NCI-H187 treated with DMSO at 0.1 percent for 48 hours (cell line): ENCODE data around the gene MKNK1.

Experiments
- DNase-seq: peaks from one replicate; lab custom pipeline; 2025; lab: John Stamatoyannopoulos, UW

MKNK1 gene

DNA sequence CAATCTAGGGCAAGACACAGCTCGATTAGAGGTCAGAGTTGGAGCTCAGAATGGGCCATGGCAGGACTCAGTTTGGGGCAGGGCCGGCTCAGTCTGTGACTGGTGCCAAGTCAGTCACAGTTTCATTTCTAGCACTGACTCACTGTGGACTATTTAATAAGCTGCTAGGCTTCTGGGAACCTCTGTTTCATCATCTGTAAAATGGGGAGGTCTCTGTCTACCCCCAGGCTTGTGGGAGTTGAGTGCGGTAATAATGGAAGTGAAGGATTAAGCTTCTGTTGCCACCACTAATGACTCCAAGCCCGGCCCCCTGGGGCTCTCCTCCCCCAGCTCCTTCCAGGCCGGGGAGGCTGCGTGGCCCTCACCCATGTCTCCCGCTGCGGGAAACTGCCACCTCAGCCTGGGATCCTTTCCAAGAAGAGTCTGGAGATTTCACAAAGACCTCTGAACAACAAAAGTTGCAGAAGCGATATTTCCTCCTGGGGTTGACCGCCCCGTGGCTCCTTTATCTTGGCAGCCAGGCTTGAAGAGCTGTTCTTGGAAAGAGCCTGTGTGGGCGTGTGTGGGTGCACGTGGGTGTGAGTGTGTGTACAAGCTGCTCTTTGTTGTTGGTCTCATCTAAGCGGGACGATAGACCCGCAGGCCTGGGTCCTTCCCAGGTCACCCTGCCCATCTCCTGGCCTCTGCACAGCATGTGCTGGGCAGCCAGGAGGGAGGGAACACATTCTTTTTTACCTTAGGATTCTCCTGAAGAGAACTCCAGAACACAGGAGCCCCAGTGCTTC, 81.7 kb downstream of the MKNK1 start:
- no peak for DNase-seq

- DNase-seq: no peak
These were observed 82.7 kb downstream of the MKNK1 start for GRCh38 chr1:46521414-46521813.

DNA sequence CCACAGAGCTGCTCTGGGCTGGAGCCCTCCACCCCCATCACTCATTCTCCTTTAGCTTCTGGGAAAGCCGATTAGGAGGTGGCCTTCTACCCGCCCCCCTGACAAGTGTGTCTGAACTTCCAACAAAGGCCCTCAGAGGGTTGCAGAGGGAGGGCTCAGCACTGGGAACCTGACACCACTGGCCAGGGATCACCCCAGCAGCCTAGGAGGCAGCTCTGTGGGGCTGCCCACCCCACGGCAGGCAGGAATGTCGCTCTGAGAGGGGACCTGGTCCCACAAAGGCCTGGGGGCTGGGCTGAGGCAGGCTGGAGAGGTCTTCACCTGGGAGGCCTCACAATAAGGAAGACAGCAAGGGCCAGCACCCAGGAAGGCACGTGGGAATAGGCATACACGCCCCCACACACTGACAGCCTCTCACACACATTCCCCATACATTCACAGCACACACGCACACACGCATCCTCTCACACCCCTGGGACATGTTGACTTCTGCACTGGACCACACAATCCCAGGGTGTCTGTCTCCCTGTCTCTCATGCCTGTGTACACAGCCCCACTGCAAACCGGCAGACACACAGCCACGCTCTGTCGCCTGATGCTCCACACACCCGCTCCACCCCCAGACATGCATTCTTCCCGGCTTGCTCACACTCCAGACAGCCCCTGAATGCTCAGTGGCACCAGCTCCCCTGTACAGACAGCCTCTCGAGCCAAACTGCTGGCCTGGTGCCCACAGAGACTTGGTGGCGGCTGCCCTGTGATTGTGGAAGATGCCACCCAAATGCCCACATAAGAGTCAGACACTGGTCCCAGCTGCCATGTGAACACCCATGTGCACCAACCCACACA, 83.8 kb downstream of the MKNK1 start:
- DNase-seq: no peak

DNA sequence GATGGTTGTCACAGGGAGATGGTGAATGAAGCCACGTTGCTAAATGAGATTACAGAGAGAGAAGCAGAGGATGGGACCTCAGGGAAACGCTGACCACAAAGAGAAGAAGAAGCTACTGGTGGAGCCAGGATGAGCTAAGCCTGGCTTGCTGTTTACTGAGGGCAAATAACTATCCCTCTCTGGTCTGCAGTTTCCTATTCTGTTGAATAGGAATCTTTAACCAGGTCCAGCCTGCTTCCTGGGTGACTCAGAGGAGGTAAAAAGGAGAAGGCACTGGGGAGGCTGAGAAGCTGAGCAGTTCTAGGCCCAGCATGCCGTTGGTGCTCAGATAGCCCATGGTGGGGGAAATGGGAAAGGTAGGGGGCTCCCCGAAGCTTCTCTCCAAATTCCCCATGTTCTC, 84.9 kb downstream of the MKNK1 start:
- no peak for DNase-seq

- no peak for DNase-seq
These were observed 86.1 kb downstream of the MKNK1 start for GRCh38 chr1:46517932-46518498.

- DNase-seq: peak; percentile 83
These were observed 87.0 kb downstream of the MKNK1 start for GRCh38 chr1:46517010-46517600.

DNA sequence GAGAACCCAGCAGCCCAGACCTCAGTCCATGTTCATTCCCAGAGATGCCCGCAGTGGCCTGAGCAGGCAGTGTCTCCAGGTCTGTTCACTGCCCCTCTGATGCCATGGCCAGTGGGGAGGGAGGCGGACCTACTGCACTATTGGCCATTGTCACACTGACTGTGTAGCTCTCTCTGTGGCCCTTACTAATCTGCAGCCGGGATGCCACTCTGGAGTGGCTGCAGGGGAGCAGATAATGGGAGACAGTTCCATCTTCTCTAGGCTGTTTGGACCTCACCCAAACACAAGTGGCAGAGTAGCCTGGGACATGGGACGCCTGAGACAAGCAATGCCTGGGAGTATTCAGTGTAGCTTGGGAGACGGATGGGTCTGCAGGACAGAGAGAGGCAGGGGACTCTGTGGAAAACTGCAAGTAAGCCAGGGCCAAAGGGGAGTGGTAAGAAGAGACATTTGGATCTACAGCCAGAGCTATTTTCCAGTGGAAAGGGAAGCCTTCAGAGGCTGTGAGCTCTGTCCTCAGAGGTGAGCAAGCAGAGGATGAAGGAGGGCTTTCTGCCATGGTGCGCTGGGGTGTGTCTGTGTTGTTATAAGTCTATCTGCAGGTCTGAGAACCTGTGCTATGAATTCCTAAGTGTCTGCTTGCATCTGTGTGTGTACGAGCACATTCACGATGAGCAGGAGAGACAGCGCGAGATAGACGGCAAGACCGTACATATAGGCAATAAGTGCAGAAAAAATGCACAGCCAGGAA, 87.7 kb downstream of the MKNK1 start:
- no peak for DNase-seq

- DNase-seq: no peak
These were observed 88.5 kb downstream of the MKNK1 start for GRCh38 chr1:46515576-46515975.

GRCh38 chr1:46513536-46513935, 90.5 kb downstream of the MKNK1 start:
- DNase-seq: no peak

DNA sequence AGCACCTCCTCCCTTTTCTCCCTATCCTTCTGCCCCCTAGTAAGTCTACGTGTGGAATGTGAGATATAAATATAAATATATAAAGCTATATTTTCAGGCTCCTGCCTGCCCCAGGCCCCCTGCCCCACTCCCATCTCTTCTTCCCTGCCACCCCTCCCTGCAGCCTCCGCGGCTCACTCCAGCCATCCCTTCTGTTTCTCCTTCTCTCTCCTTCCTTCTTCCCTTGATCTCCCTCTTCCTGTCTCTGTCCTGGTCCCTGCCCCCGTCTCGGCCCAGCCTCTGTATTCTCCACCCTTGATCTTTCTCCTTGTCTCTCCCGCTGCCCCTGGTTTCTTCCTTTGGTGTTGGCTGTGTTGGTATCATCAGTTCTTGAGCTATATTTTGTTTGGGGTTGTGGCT, 91.3 kb downstream of the MKNK1 start:
- DNase-seq: no peak

DNA sequence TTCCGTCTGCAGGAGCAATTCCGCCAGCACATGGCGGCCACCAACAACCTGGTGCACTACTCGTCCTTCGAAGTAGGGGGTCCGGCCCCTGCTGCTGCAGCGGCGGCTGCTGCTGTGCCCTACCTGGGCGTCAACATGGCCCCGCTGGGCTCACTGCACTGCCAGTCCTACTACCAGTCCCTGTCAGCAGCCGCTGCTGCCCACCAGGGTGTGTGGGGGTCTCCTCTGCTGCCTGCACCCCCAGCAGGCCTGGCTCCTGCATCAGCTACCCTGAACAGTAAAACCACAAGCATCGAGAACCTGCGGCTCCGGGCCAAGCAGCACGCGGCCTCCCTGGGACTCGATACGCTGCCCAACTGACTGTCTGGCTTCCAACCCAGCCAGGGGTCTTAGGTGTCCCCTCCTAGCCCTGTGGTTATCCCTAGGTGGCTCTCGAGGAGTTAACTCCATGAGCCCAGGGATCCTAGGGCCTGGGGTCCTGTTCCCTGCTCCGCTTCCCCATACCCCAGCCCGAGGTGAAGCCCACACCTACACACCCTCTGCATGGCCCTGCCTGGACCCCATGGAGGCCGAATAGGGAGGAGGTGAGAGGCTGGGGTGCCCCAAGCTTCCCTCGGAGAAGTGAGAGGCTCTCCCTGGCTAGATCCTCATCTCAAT, 91.8 kb downstream of the MKNK1 start:
- no peak for DNase-seq

- DNase-seq: no peak
These were observed 93.1 kb downstream of the MKNK1 start for GRCh38 chr1:46510998-46511365.

- DNase-seq: no peak
These were observed 93.6 kb downstream of the MKNK1 start for GRCh38 chr1:46510341-46510997.

DNA sequence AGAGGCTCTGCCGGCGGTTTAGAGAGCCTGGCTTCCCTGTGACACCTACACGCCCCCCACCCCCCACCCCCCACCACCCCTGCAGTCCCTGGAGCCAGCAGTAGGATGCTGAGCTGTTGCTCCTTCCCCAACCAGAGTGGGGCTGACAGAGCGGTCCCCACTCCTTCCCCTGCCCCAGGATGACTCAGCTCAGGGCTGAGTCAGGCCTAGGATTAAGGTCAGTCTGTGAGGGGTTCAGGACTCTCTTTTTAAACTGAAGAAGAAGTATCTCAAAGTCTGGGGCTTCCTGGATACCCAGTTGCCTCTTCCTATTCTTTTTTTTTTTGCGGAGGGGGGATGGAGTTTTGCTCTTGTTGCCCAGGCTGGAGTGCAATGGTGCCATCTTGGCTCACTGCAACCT, 95.3 kb downstream of the MKNK1 start:
- no peak for DNase-seq
